ENCODE measurements around the gene CAVIN3.

CAVIN3 gene

DNA sequence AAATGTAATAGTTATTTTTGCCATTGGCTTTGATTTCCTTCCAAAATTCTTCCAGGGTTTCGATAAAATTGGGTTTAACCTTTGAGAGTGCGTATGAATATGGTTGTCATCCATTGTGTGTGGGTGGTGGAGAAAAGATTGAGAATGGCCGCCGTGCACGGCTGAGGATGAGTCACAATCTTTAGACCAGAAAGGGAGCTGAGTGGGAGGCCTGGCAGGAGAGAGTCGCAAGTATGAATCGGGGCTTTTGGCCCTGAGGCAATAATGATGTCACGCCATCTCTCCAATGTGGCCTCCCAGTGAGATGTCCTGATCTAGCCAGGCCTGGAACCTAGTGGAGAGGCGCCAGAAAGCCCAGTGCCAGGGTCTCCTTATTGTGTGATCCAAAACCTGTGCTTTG lies 36.9 kb upstream of the CAVIN3 start:
- no peak overlapping the region for H3K4me3 Mint-ChIP-seq
- H3K9me3 Mint-ChIP-seq = no peaks in the 10 kb centered on the region
- TF ChIP-seq, protein P1, sequence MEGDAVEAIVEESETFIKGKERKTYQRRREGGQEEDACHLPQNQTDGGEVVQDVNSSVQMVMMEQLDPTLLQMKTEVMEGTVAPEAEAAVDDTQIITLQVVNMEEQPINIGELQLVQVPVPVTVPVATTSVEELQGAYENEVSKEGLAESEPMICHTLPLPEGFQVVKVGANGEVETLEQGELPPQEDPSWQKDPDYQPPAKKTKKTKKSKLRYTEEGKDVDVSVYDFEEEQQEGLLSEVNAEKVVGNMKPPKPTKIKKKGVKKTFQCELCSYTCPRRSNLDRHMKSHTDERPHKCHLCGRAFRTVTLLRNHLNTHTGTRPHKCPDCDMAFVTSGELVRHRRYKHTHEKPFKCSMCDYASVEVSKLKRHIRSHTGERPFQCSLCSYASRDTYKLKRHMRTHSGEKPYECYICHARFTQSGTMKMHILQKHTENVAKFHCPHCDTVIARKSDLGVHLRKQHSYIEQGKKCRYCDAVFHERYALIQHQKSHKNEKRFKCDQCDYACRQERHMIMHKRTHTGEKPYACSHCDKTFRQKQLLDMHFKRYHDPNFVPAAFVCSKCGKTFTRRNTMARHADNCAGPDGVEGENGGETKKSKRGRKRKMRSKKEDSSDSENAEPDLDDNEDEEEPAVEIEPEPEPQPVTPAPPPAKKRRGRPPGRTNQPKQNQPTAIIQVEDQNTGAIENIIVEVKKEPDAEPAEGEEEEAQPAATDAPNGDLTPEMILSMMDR (IDR thresholded peaks at IDR 0.05; ENCODE audit: unreplicated experiment in 3 of 3) = no peak
- H3K4me1 Mint-ChIP-seq = peaks cover 22% of the 10 kb centered on the region
- H3K27me3 Mint-ChIP-seq (ENCODE audit: low read depth) = no peaks in the 10 kb centered on the region
- no peaks in the 10 kb centered on the region for H3K36me3 Mint-ChIP-seq (ENCODE audit: low read depth)
- H3K27ac Mint-ChIP-seq = peak overlapping the region in 2 of 3 experiments; percentile 42 to 65

DNA sequence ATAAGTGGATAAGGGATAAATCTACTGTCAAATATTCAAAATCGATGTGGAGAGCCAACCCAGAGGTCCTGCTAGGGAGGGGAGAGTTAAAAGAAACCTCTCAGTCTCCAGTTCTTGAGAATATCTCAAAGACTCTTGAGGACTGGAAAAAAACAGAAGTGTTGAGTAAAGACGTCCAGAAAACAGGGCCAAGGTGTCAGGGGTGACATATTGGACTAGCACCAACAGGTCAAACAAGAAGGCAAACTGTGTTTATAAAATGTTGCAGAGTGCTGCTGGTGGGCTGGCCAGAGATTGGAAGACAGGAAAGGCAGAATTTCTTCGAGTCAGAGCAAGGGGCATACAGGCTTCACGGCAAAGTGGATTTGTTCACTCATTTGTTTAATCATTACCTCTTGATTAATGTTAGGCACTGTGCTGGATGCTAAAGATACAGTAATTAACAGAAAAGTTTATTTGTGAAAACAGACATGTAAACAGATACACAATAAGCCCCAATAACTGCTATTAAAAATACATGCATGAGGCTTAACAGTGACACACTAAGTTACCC lies 36.3 kb upstream of the CAVIN3 start:
- H3K4me3 Mint-ChIP-seq = no peak overlapping the region
- no peaks in the 10 kb centered on the region for H3K27me3 Mint-ChIP-seq (ENCODE audit: low read depth)
- H3K27ac Mint-ChIP-seq = peak overlapping the region; percentile 12 to 65 (median 64)
- H3K36me3 Mint-ChIP-seq (ENCODE audit: low read depth) = no peaks in the 10 kb centered on the region
- H3K9me3 Mint-ChIP-seq = no peaks in the 10 kb centered on the region
- TF ChIP-seq, protein P1 (IDR thresholded peaks at IDR 0.05; ENCODE audit: unreplicated experiment in 3 of 3) = no peak
- peaks cover 22% of the 10 kb centered on the region for H3K4me1 Mint-ChIP-seq

DNA sequence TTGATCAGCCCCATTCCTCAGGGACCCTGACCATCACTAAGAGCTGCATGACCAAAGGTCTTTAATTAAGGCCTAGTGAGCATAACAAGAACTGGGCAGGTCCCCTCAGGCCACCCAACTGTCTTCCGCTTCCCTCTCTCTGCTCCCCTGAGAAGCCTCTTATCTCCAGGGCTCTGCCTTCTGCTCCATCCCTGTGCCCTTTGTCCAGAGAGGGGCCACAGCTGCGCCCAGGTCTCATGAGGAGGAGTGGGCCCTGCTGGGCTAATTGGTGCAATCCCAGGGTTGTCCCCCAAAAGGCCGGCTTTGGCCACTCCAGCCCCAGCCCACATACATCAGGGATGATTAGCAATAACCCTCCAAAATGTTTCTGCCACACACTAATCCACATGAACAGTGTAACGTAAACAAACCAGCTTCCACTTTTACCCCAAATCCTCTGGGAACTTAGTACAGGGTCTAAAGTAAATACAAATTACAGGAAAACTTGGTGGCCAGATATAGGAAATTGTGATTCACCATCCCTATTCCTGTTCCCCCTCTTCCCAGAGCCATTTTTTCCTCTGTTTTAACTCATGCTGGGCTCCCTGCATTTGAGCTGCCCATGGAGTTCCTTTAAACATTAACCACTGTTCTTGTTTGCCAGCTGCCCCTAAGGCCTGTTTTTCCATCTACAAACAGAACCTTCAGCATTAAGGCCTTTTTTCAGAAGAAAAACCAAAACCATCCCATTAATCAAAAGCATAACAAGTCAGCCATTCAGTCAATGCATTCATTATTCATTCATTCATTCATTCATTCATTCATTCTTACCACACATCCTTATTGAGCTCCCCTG lies 34.6 kb upstream of the CAVIN3 start:
- TF ChIP-seq, protein P1 (IDR thresholded peaks at IDR 0.05; ENCODE audit: unreplicated experiment in 3 of 3) = no peak
- Mint-ChIP-seq H3K36me3 (ENCODE audit: low read depth) (no peaks in the 10 kb centered on the region), H3K4me3 (no peak overlapping the region), H3K9me3 (no peaks in the 10 kb centered on the region), H3K4me1 (peaks cover 22% of the 10 kb centered on the region), H3K27me3 (ENCODE audit: low read depth) (no peaks in the 10 kb centered on the region), H3K27ac (peak overlapping the region; percentile 60 to 82 (median 78))

DNA sequence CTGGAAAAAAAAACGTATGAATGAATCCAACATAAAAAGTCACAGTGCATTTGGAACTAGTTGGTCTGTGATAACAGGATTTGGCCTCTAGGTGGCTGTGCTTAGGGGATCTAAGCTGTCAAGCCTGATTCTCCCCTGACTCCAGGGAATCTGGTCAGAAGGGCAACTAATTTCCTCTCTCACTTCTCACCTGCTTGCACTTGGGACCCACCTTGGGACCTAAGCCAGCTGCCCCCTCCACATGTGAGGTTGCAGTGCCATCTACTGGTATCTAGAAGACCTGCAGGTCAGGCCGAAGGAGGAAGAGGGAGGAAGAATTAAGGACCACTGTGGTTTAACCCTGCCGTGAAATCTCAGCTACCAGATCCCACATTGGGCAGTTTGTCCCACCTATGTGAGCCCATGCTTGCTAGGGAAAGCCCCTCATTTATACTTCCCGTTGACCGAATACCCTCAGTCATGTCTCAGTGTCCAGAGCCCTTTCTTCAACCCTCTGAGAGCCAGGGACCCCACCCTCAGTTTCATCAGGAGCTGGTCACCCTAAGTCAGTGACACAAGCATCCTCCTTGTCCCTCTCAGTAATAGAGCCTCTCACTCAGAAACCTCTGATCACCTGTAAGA lies 33.2 kb upstream of the CAVIN3 start:
- TF ChIP-seq, protein P1 (IDR thresholded peaks at IDR 0.05; ENCODE audit: unreplicated experiment in 3 of 3) = peak; percentile 96 to 98 (median 98)
- no peaks in the 10 kb centered on the region for H3K9me3 Mint-ChIP-seq
- peak overlapping the region; percentile 26 to 77 (median 71) for H3K27ac Mint-ChIP-seq
- H3K4me3 Mint-ChIP-seq = no peak overlapping the region
- peaks cover 22% of the 10 kb centered on the region for H3K4me1 Mint-ChIP-seq
- H3K36me3 Mint-ChIP-seq (ENCODE audit: low read depth) = no peaks in the 10 kb centered on the region
- H3K27me3 Mint-ChIP-seq (ENCODE audit: low read depth) = peaks cover 4% of the 10 kb centered on the region

- Mint-ChIP-seq H3K4me3 (no peak overlapping the region), H3K36me3 (ENCODE audit: low read depth) (no peaks in the 10 kb centered on the region), H3K27me3 (ENCODE audit: low read depth) (peaks cover 4% of the 10 kb centered on the region), H3K27ac (no peak overlapping the region), H3K9me3 (no peaks in the 10 kb centered on the region), H3K4me1 (peaks cover 17% of the 10 kb centered on the region)
- TF ChIP-seq, protein P1 (IDR thresholded peaks at IDR 0.05; ENCODE audit: unreplicated experiment in 3 of 3) = no peak
Observed at GRCh38 chr11:6351782-6352382, 31.6 kb upstream of the CAVIN3 start.
